Cardiac fibroblast (primary cell): ENCODE data around the gene MRGPRG.

Source experiments
- DNase-seq, 2 donors: peaks; one replicate each; pipeline versions ENCODE4 v3.0.0 to v3.0.0-alpha.2; 2010; ENCODE audit warnings: low read depth in 2 of 2
- H3K4me3 ChIP-seq, 2 donors: replicated peaks in 1 of 2; 1 replicate in 1 of 2; 2 replicates in 1 of 2; pipeline ENCODE4 v1.5.1; 2011; ENCODE audit warnings: low read depth in 2 of 2, low read length in 2 of 2, mild to moderate bottlenecking in 2 of 2, moderate library complexity in 1 of 2
- TF ChIP-seq, protein P1 (sequence below): IDR thresholded peaks from one replicate; pipeline ENCODE4 v1.5.1; 2011; ENCODE audit warnings: low read depth, mild to moderate bottlenecking, low read length, inconsistent platforms

The MRGPRG gene

DNA sequence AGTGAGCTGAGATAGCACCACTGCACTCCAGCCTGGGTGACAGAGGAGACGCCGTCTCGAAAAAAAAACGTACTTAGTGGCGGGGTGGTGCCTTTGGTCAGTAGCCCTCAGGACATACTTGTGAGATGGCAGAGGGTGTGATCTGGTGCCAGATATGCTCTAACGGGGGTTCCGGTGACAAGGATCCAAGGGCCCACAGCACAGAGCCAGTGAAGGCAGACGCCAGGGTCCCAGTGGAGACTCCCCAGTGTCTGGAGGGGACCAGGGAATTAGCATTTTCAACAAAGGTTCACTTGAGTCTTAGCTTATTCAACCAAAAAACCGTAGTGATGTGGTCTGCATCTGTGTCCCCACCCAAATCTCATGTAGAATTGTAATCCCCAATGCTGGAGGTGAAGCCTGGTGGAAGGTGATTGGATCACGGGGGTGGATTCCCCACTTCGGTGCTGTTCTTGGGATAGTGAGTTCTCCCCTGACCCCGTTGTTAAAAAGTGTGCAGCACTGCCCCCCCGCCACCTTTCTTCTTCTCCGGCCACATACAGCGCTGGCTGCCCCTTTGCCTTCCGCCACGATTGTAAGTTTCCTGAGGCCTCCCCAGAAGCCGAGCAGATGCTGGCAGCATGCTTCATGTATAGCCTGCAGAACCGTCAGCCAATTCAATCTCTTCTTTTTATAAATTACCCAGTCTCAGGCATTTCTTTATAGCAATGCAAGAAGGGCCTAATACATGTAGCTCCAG, 26.9 kb downstream of the MRGPRG start:
- TF ChIP-seq, protein P1, sequence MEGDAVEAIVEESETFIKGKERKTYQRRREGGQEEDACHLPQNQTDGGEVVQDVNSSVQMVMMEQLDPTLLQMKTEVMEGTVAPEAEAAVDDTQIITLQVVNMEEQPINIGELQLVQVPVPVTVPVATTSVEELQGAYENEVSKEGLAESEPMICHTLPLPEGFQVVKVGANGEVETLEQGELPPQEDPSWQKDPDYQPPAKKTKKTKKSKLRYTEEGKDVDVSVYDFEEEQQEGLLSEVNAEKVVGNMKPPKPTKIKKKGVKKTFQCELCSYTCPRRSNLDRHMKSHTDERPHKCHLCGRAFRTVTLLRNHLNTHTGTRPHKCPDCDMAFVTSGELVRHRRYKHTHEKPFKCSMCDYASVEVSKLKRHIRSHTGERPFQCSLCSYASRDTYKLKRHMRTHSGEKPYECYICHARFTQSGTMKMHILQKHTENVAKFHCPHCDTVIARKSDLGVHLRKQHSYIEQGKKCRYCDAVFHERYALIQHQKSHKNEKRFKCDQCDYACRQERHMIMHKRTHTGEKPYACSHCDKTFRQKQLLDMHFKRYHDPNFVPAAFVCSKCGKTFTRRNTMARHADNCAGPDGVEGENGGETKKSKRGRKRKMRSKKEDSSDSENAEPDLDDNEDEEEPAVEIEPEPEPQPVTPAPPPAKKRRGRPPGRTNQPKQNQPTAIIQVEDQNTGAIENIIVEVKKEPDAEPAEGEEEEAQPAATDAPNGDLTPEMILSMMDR, result no peak
- no peak overlapping the region for H3K4me3 ChIP-seq
- DNase-seq, result no peak

DNA sequence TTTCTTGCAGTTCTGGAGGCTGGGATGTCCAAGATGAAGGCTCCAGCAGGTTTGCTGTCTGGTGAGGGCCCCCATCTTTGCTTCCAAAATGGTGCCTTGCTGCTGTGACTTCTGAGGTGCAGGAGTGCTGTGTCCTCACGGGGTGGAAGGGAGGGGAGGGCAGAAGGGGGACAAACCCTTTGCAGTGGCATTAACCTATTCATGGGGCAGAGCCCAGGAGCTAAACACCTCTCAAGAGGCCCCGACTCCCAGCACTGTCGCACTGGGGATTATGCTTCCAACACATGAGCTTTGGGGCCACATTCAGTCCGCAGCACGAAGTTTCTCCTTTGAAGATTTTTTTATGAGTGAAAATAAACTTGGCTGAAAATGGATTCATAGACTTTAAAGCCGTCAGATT, 28.0 kb downstream of the MRGPRG start:
- TF ChIP-seq, protein P1, result no peak
- no peak for DNase-seq
- H3K4me3 ChIP-seq, result no peak overlapping the region

DNA sequence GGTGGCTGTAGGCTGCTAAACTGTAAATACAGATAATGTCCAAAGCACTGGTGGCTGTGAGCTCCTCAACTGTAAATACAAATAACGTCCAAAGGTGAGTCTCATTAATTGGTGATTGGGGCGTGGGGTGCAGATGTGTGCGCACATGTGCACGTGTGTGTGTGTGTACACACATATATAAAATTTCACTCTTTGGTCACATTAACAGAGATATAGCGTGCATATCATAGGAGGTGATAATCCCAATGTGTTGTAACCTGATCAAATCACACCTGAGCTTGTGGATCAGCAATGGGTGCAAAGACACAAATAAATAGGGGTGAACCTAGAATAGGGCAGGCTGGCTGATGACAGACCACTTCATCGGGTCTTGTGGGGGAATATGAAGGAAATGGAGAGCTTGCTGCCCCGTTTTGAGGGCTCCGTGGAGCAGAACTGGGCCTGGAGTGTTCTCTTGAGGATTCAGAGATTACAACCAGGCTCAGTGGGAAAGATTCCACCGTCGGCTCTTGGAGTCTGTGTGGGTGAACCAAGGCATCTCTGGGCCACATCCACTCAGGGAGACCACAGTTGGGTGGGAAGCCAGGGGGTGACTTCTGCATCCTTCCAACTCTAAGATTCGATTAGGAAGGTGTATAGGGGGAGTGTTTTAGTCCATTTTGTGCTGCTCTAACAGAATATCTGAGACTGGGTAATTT, 28.6 kb downstream of the MRGPRG start:
- DNase-seq, result no peak

DNA sequence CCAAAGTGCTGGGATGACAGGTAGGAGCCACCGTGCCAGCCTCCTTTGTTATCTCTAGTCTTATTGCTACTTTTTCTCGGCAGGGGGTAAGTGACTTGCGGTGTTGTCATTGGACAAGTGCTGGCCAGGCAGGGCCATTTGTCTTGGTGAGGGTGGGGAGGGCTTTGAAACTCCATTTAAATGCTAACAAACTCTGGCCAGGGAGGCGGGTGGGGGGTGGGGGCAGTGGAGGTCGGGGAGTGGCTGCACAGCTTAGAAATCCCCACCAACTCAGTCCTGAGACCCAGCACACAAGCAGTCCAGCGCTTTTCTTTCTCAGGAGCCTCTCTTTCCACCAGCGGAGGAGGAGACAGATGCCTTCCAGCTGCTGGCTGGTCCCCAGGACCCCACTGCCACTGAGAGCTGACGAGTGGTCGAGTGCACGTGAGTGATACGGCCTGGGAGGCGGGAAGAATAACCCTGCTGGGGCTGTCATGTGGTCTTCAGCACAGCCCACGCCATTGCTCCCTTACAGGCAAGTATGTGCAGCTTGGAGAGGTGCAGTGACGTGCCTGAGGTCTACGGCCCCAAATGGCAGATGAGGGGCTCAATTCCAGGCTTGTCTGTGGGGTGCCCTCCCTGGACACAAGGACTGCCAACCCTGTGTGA, 29.3 kb downstream of the MRGPRG start:
- TF ChIP-seq, protein P1, result no peak
- no peak for DNase-seq
- no peak overlapping the region for H3K4me3 ChIP-seq

More for the DNA sequence above, 28.6 kb downstream of the MRGPRG start:
- no peak overlapping the region for H3K4me3 ChIP-seq
- TF ChIP-seq, protein P1, result no peak

DNA sequence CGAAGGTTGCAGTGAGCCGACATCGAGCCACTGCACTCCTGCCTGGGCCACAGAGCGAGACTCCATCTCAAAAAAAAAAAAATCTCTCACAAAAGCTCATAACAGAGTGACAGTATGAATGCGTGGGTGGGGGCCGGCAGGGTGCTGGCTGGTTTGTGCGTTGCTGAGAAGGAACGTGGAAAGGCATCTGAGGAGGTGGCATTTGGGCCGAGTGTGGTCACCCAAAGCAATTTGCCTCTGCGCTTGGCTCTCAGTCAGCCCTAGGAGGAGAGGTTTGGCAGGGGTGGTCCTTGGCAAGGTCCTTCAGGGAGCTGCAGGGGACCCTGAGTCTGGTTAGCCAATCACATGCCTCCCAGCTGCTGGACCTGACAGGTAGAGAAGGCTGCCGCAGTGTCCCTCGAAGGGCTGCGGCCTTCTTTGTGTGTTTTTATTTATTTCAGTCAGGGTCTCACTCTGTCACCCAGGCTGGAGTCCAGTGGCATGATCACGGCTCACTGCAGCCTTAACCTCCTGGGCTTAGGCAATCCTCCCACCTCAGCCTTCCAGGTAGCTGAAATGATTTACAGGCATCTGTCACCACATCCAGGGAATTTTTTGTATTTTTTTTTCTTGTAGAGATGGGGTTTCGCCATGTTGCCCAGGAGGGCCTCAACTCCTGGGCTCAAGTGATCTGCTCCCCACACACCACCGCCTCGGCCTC, 30.0 kb downstream of the MRGPRG start:
- DNase-seq, result no peak
- H3K4me3 ChIP-seq, result no peak overlapping the region
- TF ChIP-seq, protein P1, result no peak

DNA sequence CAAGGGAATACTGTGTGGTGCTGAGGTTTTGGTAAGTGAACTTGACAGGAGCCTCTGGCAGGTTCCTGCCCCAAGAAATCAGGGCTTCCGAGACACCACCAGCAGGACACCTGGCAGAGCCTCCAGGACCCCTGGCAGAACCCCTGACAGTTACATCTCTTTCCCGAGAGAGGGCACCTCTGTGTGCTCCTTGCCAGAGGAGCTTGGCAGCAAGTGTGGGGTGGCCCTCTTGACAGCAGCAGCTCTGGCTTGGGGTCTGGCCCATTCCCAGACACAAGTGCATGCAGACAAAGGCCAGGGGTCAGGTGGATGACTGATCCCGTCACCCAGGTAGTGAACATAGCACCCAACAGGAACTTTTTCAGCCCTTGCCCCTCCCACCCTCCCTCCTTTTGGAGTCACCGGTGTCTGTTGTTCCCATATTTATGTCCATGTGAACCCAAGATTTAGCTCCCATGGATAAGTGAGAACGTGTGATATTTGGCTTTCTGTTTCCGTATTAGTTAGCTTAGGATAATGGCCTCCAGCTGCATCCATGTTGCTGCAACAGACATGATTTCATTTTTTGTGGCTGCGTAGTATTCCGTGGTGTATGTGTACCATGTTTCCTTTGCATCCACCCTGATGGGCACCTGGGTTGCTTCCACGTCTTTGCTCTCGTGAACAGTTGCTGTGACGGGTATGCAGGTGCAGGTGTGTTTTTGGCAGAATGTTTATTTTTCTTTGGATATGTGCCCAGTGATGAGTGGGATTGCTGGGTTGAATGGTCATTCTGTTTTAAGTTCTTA, 32.3 kb downstream of the MRGPRG start:
- DNase-seq, result no peak
- TF ChIP-seq, protein P1, result no peak
- no peak overlapping the region for H3K4me3 ChIP-seq
